GM19035 (cell line): Measurements from ENCODE around the gene WBP2.
"Not testable (repeated sequence)": the region's sequence is repeated elsewhere in the genome, so short reads cannot be mapped to it uniquely, and the experiment has no call there.

Experiments
- ATAC-seq: cut with Tn5 transposase; IDR thresholded peaks from one replicate; pipeline ENCODE4 v1.9.1; 2021; ENCODE audit not compliant: unreplicated experiment

The WBP2 gene

DNA sequence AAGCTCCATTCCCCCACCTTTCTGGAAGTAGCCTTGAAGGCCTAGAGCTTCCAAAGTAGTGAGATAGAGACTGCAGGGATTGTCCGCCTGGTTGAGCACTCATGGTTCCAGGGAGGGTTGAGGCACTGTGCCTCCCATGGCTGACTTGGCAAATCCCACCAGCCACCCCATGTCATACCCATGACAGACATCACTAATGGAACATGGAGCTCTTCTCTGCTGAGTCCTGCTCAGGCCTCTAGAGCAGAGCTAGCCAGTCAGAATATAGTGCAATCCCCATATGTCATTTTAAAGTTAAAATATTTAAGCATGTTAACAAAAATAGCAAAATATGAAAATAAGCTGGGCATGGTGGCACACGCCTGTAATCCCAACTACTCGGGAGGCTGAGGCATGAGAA is 39.7 kb downstream of the WBP2 start:
- no peak for ATAC-seq

- no peak for ATAC-seq
These were observed 40.2 kb downstream of the WBP2 start for GRCh38 chr17:75814900-75815373.

DNA sequence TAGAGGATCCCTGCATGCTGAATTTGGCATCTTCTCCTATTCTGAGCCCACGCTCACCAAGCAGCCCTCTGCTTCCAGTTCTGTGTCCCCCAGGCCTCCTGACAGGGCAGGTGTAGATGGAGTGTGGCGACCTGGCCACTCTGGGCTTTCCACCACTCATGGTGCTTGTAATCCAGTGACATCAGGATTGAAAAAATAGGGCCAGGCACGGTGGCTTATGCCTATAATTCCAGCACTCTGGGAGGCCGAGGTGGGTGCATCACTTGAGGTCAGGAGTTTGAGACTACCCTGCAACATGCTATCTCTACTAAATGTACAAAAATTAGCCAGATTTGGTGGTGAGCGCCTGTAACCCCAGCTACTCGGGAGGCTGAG is 41.1 kb downstream of the WBP2 start:
- ATAC-seq, result no peak

DNA sequence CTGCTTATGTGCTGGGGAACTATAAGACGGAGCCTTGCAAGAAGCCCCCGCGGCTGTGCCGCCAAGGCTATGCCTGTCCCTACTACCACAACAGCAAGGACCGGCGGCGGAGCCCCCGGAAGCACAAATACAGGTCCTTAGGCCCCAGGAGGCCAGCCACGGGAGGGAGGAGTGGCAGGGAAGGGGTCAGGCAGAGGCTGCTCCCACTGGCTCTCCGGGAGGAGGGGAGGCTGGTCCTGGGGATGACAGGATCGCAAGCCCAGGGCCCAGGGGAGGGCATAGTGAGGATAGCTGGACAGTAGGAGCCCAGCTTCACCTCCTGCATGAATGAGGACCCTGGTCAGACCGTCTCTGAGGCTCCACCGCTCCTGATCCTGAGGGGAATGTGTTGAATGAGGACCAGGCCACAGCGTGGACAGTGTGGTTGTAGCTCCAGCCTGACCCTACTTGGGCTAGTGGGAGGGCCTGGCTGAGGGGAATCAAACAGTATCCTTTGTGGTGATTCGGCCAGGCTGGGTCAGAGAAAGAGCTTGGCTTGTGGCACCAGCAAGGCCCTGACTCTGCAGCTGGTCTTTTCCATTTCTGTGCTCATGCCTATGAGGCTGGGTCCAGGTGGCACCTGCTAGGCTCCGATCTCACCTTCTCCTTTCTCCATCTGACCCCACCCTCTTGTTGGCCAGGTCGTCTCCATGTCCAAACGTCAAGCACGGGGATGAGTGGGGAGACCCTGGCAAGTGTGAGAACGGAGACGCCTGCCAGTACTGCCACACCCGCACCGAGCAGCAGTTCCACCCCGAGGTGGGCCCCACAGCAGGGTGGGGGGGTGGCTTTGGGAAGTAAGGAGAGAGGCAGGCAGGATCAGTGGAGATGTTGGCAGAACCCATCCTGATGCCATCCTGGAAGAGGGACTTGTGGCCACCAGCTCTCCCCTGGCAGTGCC is 41.8 kb downstream of the WBP2 start:
- no peak for ATAC-seq

DNA sequence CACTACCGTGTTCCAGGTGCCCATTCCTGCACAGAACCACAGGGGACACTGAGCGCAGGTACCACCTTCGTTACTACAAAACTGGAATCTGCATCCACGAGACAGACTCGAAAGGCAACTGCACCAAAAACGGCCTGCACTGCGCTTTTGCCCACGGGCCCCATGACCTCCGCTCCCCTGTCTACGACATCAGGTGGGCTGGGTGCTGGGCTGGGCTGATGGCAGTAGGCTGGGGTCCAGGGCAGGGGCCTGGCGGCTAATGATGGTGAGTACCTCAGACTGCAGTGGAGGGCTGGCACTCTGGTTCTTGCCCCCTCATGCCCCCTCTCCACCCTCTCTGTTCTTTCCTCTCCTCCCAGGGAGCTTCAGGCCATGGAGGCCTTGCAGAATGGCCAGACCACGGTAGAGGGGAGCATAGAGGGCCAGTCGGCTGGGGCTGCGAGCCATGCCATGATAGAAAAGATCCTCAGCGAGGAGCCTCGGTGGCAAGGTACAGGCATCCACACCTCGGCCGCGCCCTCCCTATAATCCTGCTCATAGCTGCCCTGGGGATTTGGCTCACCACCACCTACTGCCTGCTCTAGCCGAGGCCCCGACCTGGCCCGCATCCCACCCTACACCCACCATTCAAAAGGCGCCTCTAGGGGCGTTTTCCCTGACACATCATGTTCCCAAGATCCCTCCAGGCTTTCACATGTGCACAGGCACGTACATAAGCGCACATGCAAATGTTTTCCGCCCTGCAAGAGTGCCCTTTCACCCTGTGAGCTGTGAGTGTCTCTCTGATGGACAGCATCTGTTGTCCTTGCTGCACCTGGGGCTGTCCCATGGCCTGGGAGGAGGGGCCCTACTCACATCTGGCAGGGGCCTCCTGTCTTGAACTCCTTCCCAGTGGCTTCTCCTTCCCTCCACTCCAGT is 42.8 kb downstream of the WBP2 start:
- ATAC-seq, result no peak

GRCh38 chr17:75811174-75811573 is 44.0 kb downstream of the WBP2 start:
- no peak for ATAC-seq

DNA sequence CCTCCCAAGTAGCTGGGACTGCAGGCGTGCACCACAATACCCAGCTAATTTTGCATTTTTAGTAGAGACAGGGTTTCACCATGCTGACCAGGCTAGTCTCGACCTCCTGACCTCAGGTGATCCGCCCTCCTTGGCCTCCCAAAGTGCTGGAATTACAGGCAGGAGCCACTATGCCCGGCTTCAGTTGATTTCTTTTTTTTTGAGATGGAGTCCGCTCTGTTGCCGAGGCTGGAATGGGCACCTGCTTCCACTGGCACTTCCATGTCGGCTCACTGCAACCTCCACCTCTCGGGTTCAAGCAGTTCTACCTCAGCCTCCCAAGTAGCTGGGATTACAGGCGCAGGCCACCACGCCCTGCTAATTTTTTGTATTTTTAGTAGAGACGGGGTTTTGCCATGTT is 44.4 kb downstream of the WBP2 start:
- not testable (repeated sequence) for ATAC-seq

DNA sequence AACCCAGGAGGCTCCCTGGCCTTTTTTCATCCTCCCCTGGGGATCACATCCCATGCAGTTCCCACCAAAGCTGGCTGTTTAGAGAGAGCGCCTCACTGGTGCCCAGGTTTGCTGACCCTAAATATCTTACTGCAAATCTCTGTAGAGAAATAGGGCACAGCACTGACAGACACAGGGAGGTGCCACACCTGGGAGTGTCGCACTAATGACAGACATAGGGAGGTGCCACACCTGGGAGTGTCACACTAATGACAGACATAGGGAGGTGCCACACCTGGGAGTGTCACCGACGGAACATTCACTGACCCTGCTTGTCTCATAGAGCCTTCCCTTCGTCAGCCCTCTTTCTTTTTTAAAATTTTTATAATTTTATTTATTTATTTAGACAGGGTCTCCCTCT is 44.9 kb downstream of the WBP2 start:
- no peak for ATAC-seq

DNA sequence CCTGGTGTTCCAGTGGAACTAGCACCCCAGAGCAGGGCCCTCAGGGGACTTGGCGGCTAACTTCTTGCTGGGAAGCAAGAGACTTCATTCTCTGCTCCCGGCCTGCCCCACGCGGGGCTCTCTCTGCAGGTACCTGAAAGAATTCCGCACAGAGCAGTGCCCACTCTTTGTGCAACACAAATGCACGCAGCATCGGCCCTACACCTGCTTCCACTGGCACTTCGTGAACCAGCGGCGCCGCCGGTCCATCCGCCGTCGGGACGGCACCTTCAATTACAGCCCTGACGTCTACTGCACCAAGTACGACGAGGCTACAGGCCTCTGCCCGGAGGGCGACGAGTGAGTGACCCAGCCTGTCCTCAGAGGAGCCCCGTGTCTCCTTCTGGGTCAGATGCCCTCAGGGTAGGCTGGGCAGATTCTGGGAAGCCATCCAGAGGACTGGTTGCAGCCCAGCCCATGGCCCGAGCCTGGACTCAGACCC is 45.5 kb downstream of the WBP2 start:
- no peak for ATAC-seq

GRCh38 chr17:75808905-75809621 is 46.1 kb downstream of the WBP2 start:
- no peak for ATAC-seq

GRCh38 chr17:75808549-75808904 is 46.6 kb downstream of the WBP2 start:
- no peak for ATAC-seq

GRCh38 chr17:75807861-75808260 is 47.3 kb downstream of the WBP2 start:
- ATAC-seq, result no peak

DNA sequence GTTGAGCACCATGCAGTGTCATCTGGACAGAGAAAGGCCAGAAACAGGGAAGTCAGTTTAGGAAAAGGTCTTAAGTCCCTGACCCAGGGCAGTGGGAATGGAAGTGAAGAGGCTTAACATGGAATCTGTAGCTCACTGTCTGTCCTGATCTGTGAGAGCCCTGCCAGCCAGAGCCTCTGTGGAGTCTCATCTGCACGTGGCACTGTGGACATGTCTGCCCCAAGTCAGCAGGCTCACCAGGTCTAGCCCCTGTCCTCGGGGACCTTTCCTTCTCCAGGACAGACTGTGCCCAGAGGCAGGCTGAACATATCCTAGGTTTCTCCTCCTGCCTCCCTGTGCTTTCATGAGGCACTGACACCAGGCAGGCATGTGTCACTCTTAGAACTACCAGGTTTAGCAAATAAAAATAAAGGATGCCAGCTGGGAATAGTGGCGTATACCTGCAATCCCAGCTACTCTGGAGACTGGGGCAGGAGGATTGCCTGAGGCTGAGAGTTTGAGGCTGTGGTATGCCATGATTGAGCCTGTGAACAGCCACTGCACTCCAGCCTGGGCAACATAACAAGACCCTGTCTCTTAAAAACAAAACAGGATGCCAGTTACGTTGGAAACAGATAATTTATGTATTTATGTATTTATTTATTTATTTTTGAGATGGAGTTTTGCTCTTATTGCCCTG is 48.2 kb downstream of the WBP2 start:
- ATAC-seq, result no peak

GRCh38 chr17:75803883-75804282 is 51.3 kb downstream of the WBP2 start:
- ATAC-seq, result no peak

DNA sequence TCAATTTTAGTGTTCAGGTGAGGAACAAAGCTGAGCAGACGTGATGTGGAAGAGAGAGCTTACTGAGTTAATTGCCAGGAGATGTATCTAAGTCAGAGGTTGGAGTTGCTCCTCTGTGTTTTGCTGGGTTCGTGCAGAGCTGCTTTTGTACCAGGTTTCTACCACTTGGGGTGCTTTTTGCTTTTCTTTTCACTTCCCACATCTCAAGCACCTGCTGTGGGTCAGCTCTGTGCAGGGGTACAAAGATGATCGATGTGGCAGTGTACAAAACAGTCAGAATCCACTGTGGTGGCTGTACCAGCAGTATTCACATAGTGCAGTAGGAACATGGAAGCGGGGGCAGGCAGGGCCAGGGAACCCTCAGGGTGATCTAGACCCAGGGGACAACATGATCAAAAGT is 55.7 kb downstream of the WBP2 start:
- ATAC-seq, result no peak

- no peak for ATAC-seq
These were observed 59.1 kb downstream of the WBP2 start for GRCh38 chr17:75795820-75796607.
